CD4-positive, alpha-beta T cell (primary cell): Measurements from ENCODE around the gene PBX1. TPM values are rescaled to one million over a fixed set of nuclear protein-coding genes. Genes with fewer than 3 reads are reported as not detected.

Experiments used
- ATAC-seq: fragments of 200-7000 bp; cut with Tn5 transposase; one replicate; pipeline ENCODE4 v1.10.0; 2022; ENCODE audit warnings: mild to moderate bottlenecking; ENCODE audit not compliant: poor library complexity
- CTCF ChIA-PET: fragments of 350-600 bp; sonication (Branson Sonifier 250); formaldehyde crosslinking; loops from one replicate; lab custom pipeline; 2021; ENCODE audit warnings: antibody characterized with exemption, inconsistent platforms; lab: Charles Lee
- POLR2A ChIA-PET: fragments of 350-600 bp; sonication (Branson Sonifier 250); formaldehyde crosslinking; loops from one replicate; lab custom pipeline; 2021; ENCODE audit warnings: antibody characterized with exemption, inconsistent platforms; lab: Charles Lee
- DNase-seq, 14 experiments: peaks; one replicate each; pipeline ENCODE4 v3.0.0-alpha.2; 2013 to 2020; ENCODE audit warnings: mixed read lengths in 2 of 14
- H3K27ac ChIP-seq, 2 donors: one replicate each; pipeline versions ENCODE4 v1.5.1 to v1.7.0; 2013; ENCODE audit warnings: low read length in 2 of 2, low read depth in 1 of 2, mild to moderate bottlenecking in 1 of 2
- H3K27me3 ChIP-seq, 2 experiments: 1 replicate in 1 of 2; 2 replicates in 1 of 2; pipeline versions ENCODE4 v1.6.1 to v1.7.0; 2013; ENCODE audit warnings: low read length in 2 of 2, control low read depth in 1 of 2, mild to moderate bottlenecking in 1 of 2, moderate library complexity in 1 of 2; ENCODE audit not compliant: insufficient read depth in 2 of 2, control insufficient read depth in 1 of 2
- H3K36me3 ChIP-seq: one replicate; pipeline ENCODE4 v1.6.1; 2013; ENCODE audit warnings: low read length, control low read depth; ENCODE audit not compliant: insufficient read depth
- H3K4me1 ChIP-seq: one replicate; pipeline ENCODE4 v1.6.1; 2013; ENCODE audit warnings: low read length, control low read depth; ENCODE audit not compliant: insufficient read depth
- H3K4me3 ChIP-seq: one replicate; pipeline ENCODE4 v1.5.1; 2013; ENCODE audit warnings: mild to moderate bottlenecking, low read length, moderate library complexity
- H3K9me3 ChIP-seq, 2 experiments: 1 replicate in 1 of 2; 2 replicates in 1 of 2; pipeline versions ENCODE4 v1.6.1 to v1.7.0; 2013; ENCODE audit warnings: low read length in 2 of 2, mild to moderate bottlenecking in 2 of 2, control low read depth in 1 of 2, moderate library complexity in 1 of 2; ENCODE audit not compliant: control insufficient read depth in 1 of 2, insufficient read depth in 1 of 2
- H3K27ac Mint-ChIP-seq: one replicate; pipeline ENCODE4 v1.8.0; 2020; ENCODE audit warnings: mixed read lengths
- H3K27me3 Mint-ChIP-seq: one replicate; pipeline ENCODE4 v1.8.0; 2021; ENCODE audit warnings: mixed read lengths
- H3K36me3 Mint-ChIP-seq: one replicate; pipeline ENCODE4 v1.8.0; 2021; ENCODE audit warnings: low read depth, mixed read lengths
- H3K4me1 Mint-ChIP-seq: one replicate; pipeline ENCODE4 v1.8.0; 2021; ENCODE audit warnings: low read depth, mixed read lengths
- H3K4me3 Mint-ChIP-seq: one replicate; pipeline ENCODE4 v1.8.0; 2020; ENCODE audit warnings: mild to moderate bottlenecking, mixed read lengths
- H3K9me3 Mint-ChIP-seq: one replicate; pipeline ENCODE4 v1.8.0; 2020; ENCODE audit warnings: mixed read lengths
- intact Hi-C, 2 experiments: fragments of 100-400 bp; cut with DNase I in 1 of 2; cut with micrococcal nuclease in 1 of 2; formaldehyde crosslinking; loops; one replicate each; pipeline versions ENCODE4 v1.15.1 to v1.9.0; 2023 to 2025; cut with DNase I, micrococcal nuclease
- total RNA-seq, 174 experiments: library from RNA in 2 of 174; stranded (reverse) in 2 of 174; gene quantifications; one replicate each; pipeline ENCODE4 v1.2.3 and lab custom pipeline; 2021 to 2026
- TF ChIP-seq, protein P1 (sequence below): fragments of 200-600 bp; IDR thresholded peaks from one replicate; pipeline ENCODE4 v1.8.0; 2022; ENCODE audit warnings: antibody characterized with exemption, mild to moderate bottlenecking

The PBX1 gene
- total RNA-seq, 2 experiments from 2014 or later, result 0.64 to 0.96 TPM

DNA sequence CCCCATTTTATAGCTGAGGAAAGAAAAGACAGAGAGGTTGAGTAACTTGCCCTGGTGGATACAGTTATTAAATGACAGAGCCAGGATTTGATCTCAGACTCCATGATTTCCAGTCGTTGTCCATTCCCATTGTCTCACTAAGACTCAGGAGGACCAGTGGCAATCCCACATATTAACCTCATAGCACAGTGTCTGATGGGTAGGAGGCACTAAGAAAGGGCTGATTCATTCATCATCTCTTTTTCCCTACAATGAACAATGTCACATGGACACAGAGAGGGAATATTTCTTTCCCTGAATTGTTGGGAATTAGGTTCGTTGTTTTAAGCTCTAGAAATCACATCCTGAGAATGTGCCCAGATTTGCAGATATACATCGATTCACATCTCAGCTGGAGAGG lies 99.9 kb downstream of the PBX1 start:
- TF ChIP-seq, protein P1, sequence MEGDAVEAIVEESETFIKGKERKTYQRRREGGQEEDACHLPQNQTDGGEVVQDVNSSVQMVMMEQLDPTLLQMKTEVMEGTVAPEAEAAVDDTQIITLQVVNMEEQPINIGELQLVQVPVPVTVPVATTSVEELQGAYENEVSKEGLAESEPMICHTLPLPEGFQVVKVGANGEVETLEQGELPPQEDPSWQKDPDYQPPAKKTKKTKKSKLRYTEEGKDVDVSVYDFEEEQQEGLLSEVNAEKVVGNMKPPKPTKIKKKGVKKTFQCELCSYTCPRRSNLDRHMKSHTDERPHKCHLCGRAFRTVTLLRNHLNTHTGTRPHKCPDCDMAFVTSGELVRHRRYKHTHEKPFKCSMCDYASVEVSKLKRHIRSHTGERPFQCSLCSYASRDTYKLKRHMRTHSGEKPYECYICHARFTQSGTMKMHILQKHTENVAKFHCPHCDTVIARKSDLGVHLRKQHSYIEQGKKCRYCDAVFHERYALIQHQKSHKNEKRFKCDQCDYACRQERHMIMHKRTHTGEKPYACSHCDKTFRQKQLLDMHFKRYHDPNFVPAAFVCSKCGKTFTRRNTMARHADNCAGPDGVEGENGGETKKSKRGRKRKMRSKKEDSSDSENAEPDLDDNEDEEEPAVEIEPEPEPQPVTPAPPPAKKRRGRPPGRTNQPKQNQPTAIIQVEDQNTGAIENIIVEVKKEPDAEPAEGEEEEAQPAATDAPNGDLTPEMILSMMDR, result no peak
- no peak overlapping the region for H3K4me3 ChIP-seq
- no peak for ATAC-seq
- H3K27me3 Mint-ChIP-seq, result no peaks in the 10 kb centered on the region
- no peaks in the 10 kb centered on the region for H3K36me3 ChIP-seq
- no peak for DNase-seq
- POLR2A ChIA-PET, result no interaction called here
- peaks cover 2% of the 10 kb centered on the region for H3K9me3 Mint-ChIP-seq
- peaks cover 0 to 5% of the 10 kb centered on the region in 2 experiments for H3K9me3 ChIP-seq
- intact Hi-C loops, result no loop called here
- no peaks in the 10 kb centered on the region for H3K4me1 ChIP-seq
- no peak overlapping the region for H3K27ac ChIP-seq
- H3K27me3 ChIP-seq, result no peaks in the 10 kb centered on the region
- CTCF ChIA-PET, result no interaction called here
- no peak overlapping the region for H3K4me3 Mint-ChIP-seq
- H3K27ac Mint-ChIP-seq, result no peak overlapping the region
- H3K36me3 Mint-ChIP-seq, result no peaks in the 10 kb centered on the region
- H3K4me1 Mint-ChIP-seq, result peaks cover 15% of the 10 kb centered on the region

DNA sequence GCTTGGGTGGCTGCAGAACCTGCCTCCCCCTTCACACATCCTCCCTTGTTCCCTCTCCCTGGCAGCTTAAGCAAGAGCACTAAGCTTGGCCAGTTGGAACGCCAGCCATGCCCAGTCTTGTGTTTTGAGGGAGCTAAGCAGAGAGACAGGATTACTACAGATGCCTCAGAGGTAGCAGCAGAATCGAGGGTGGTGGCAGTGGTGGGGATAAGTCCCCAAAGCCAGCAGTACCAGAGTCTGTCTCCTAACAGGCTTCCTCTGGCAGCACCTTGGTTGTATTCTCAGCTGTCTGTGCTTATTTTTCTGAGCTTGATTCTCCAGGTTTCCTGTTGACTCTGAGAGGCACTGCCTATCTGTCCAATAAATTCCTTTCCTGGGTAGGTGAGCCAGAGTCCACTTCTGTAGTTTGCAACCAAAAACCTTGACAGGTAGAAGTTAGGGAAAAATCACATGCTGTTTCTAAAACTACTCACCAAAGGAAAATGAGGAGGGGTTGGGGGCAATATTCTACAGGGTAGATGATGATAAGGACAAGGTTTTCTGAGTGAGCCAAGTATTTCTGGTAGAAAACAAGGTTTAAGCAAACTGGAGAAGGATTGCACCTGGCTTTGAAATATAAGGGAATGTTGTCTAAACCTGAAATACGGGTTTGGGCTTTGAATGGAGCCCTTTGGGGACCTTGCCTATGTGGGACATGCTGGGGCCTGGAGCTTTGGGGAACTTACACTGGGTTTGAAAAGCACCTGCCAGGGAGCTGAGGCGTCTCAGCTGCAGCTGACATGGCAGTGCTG lies 100.8 kb downstream of the PBX1 start:
- ChIA-PET POLR2A (no interaction called here), CTCF (no interaction called here)
- DNase-seq (no peak), ATAC-seq (no peak)
- Mint-ChIP-seq H3K4me3 (no peak overlapping the region), H3K36me3 (no peaks in the 10 kb centered on the region), H3K9me3 (peaks cover 2% of the 10 kb centered on the region), H3K27ac (peak overlapping the region; percentile 14), H3K4me1 (peaks cover 15% of the 10 kb centered on the region), H3K27me3 (no peaks in the 10 kb centered on the region)
- no peaks in the 10 kb centered on the region for H3K27me3 ChIP-seq
- peaks cover 0 to 5% of the 10 kb centered on the region in 2 experiments for H3K9me3 ChIP-seq
- H3K4me1 ChIP-seq, result no peaks in the 10 kb centered on the region
- intact Hi-C loops, result no loop called here
- H3K4me3 ChIP-seq, result no peak overlapping the region
- no peaks in the 10 kb centered on the region for H3K36me3 ChIP-seq
- H3K27ac ChIP-seq, result no peak overlapping the region
- TF ChIP-seq, protein P1, result no peak

DNA sequence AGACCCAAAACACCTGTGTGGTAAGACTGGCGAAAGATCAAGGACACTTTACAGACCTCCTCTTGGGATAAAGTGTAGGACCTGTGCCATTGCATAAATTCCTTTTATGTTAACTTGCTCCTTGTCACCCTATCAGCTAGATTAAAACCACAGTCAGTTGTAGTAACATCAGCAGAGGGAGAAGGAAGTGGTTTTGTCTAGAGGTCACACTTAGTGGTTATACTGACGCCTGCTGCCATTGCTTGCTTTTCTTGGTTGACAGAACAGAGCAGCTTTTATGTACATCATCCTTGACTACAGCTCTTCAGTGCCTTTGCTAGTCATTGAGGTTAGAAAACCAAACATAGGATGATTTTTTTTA lies 101.4 kb downstream of the PBX1 start:
- intact Hi-C loops, result no loop called here
- ChIA-PET POLR2A (no interaction called here), CTCF (no interaction called here)
- Histone ChIP-seq H3K36me3 (no peaks in the 10 kb centered on the region), H3K4me1 (no peaks in the 10 kb centered on the region), H3K27me3 (no peaks in the 10 kb centered on the region), H3K27ac (no peak overlapping the region), H3K4me3 (no peak overlapping the region), H3K9me3 (peaks cover 0 to 5% of the 10 kb centered on the region in 2 experiments)
- no peaks in the 10 kb centered on the region for H3K36me3 Mint-ChIP-seq
- no peak overlapping the region for H3K4me3 Mint-ChIP-seq
- H3K9me3 Mint-ChIP-seq, result peaks cover 2% of the 10 kb centered on the region
- H3K27ac Mint-ChIP-seq, result peak overlapping the region; percentile 14
- no peaks in the 10 kb centered on the region for H3K27me3 Mint-ChIP-seq
- H3K4me1 Mint-ChIP-seq, result peaks cover 15% of the 10 kb centered on the region
- peak; percentile 82 for ATAC-seq
- TF ChIP-seq, protein P1, result no peak
- peak in 3 of 14 experiments; percentile 15 to 56 (median 42) for DNase-seq
